ENCODE data around the gene MAP7D2.

Gene MAP7D2

GRCh38 chrX:20112022-20112774 lies 4.5 kb downstream of the MAP7D2 start:
- DNase-seq, result no peak

GRCh38 chrX:20111271-20111670 lies 5.4 kb downstream of the MAP7D2 start:
- no peak for DNase-seq

- no peak for DNase-seq
These were observed 14.6 kb downstream of the MAP7D2 start for GRCh38 chrX:20101934-20102581.

- DNase-seq, result no peak
These were observed 25.2 kb downstream of the MAP7D2 start for GRCh38 chrX:20091499-20091898.

GRCh38 chrX:20089845-20090244 lies 26.9 kb downstream of the MAP7D2 start:
- DNase-seq, result no peak

- DNase-seq, result no peak
These were observed 36.4 kb downstream of the MAP7D2 start for GRCh38 chrX:20080277-20080676.

GRCh38 chrX:20071511-20072079 lies 45.1 kb downstream of the MAP7D2 start:
- no peak for DNase-seq

GRCh38 chrX:20067709-20068561 lies 48.8 kb downstream of the MAP7D2 start:
- peak; percentile 78 for DNase-seq

- peak; percentile 54 for DNase-seq
These were observed 49.6 kb downstream of the MAP7D2 start for GRCh38 chrX:20066968-20067708.

GRCh38 chrX:20063716-20064351 lies 52.9 kb downstream of the MAP7D2 start:
- no peak for DNase-seq

GRCh38 chrX:20063153-20063552 lies 53.6 kb downstream of the MAP7D2 start:
- no peak for DNase-seq

- DNase-seq, result peak; percentile 53
These were observed 54.9 kb downstream of the MAP7D2 start for GRCh38 chrX:20061855-20062254.

GRCh38 chrX:20060961-20061748 lies 55.6 kb downstream of the MAP7D2 start:
- DNase-seq, result no peak

GRCh38 chrX:20059467-20060128 lies 57.1 kb downstream of the MAP7D2 start:
- peak; percentile 19 for DNase-seq

- no peak for DNase-seq
These were observed 59.2 kb downstream of the MAP7D2 start for GRCh38 chrX:20057479-20057878.

- no peak for DNase-seq
These were observed 60.0 kb downstream of the MAP7D2 start for GRCh38 chrX:20056704-20057103.

- DNase-seq, result no peak
These were observed 63.2 kb downstream of the MAP7D2 start for GRCh38 chrX:20053537-20053936.

- no peak for DNase-seq
These were observed 69.8 kb downstream of the MAP7D2 start for GRCh38 chrX:20046864-20047263.

- DNase-seq, result no peak
These were observed 70.5 kb downstream of the MAP7D2 start for GRCh38 chrX:20046223-20046622.

- no peak for DNase-seq
These were observed 74.5 kb downstream of the MAP7D2 start for GRCh38 chrX:20042221-20042620.

GRCh38 chrX:20038966-20039365 lies 77.7 kb downstream of the MAP7D2 start:
- no peak for DNase-seq

All from EL (cell line).